ENCODE measurements around the gene AP4S1.
"Not testable (repeated sequence)": the region's sequence is repeated elsewhere in the genome, so short reads cannot be mapped to it uniquely, and the experiment has no call there.

AP4S1 gene, protein sequence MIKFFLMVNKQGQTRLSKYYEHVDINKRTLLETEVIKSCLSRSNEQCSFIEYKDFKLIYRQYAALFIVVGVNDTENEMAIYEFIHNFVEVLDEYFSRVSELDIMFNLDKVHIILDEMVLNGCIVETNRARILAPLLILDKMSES

DNA sequence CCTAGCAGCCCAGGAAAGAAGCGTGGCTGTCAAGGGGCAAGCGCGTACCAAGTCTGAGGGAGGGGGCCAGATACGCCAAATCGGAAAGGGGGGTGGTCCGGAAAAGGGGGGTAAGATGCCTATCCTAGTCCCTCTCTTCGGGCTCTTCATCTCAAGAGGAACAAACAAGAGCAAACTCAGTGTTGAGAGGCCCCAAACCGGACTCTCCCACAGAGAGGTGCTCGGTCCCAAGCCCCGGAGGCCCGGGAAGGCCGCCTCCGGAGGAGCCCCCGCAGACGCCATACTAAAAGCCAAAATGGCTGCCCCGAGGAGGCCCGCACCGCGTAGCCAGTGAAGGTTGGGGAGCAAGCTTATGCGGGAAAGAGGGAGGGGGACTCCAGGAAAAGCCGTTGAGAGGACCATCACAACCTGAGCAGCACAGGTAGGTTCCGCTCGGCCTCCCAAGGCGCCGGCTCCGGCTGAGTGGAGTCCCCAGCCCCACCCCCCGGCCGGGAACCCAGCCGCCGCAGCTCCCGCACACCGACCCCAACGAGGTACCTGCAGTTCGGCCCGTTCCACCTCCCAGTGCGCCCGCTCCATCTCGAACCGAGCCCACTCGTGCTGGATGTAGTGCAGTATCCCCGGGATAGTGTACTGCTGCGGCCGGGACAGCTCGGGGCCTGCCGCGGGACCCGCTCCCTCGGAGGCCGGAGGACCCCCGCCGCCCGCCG, at the start of gene AP4S1:
TSS of gene AP4S1 (plus strand) at position 283 of the 710 bp plus-strand sequence. CDS start 40,548 bp downstream, outside the sequence.
- in situ Hi-C loops (cut with HindIII; ENCODE audit: low sequenced_read_pairs), result no loop called here

DNA sequence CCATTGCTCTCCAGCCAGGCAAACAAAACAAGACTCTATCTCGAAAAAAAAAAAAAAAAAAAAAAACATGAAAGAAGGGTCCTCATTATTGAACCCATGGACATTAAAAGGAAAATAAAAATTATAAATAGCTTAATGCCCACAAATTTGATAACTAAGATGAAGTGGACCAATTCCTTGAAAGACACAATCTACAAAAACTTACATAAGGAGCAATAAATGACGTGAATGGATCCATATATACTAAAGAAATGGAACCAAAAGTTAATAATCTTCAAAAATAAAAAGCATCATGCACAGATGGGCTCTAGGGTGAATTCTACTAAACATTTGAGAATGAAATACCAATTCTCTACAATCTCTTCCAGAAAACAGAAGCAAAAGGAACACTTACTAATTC, 47.7 kb upstream of the AP4S1 start:
- in situ Hi-C loops (cut with HindIII; ENCODE audit: low sequenced_read_pairs), result no loop called here

DNA sequence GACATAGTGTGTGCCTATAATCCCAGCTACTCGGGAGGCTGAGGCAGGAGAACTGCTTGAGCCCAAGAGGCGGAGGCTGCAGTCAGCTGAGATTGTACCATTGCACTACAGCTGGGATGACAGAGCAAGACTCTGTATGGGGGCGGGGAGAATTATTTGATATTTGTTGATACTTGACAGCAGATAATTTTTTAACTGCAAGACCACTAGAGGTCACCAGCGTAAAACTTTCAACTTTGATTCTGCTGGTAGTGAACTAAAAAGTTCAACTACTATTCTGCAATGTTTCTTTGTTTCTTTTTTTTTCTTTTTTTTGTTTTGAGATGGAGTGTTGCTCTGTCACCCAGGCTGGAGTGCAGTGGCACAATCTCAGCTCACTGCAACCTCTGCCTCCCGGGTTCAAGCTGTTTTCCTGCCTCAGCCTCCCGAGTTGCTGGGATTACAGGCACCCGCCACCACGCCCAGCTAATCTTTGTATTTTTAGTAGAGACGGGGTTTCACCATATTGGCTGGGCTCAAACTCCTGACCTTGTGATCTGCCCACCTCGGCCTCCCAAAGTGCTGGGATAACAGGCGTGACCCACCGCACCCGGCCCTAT, 45.2 kb upstream of the AP4S1 start:
- in situ Hi-C loops (cut with HindIII; ENCODE audit: low sequenced_read_pairs), result not testable (repeated sequence)

DNA sequence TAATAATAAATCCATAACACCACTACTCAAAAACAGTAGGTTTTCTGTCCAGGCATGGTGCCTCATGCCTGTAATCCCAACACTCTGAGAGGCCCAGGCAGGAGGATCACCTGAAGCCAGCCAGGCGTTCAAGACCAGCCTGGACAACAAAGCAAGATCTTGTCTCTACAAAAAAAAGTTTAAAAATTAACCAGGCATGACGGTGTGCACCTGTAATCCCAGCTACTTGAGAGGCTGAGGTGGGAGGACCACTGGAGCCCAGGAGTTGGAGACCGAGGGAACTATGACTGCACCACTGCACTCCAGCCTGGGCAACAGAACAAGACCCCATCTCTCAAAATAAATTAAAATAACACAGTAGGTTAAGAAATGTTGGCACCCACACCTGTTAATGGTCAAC, 44.5 kb upstream of the AP4S1 start:
- in situ Hi-C loops (cut with HindIII; ENCODE audit: low sequenced_read_pairs), result no loop called here

DNA sequence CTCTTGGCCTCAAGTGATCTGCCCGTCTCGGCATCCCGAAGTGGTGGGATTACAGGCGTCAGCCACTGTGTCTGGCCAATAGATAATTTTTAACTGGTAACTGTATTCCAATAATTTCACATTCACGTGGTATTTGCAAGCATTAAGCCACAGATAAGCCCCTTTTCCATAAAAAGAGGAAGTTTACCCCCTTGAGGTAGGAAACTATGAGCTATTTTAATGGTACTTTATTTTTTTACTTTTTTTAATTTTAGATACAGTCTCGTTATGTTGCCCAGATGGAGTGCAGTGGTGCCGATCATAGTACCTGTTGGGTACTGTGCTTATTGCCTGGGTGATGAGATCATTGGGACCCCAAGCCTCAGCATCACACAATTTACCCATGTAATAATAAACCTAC, 42.9 kb upstream of the AP4S1 start:
- in situ Hi-C loops (cut with HindIII; ENCODE audit: low sequenced_read_pairs), result no loop called here

DNA sequence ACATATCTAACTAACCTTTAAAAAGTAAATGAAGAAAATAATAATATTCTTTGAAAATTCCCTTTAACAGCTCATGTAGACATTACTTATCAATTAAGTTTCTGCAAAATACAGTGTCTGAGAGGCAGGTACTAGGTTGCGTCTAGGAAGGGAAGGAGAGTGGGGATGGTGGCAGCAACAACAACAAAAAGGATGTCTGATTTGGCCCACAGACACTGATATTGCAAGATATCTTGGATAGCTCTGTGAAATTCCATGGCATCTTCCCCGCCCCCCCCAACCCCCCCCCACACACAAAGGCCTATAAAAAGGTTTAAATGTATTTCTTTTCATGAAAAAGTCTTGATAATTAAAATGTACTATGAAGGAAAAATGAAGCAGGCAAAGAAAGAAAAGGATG, 41.6 kb upstream of the AP4S1 start:
- in situ Hi-C loops (cut with HindIII; ENCODE audit: low sequenced_read_pairs), result no loop called here

DNA sequence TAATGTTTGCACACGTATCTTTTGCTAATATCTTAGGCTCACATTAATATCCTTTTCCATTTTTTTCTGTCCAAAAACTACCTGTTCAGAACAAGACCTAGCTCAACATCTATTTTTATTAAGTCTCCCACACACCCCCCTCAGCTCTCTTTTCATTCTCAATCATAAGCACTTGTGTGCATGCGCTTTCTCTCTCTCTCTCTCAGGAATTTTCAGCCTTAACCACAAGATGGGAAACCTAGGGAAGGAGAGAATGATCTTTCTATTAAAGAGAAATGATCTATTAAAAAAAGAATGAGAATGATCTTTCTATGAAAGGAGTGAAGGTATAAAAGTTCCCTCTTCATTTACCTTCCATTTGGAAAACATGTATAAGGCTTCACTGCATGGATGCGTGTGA, 39.7 kb upstream of the AP4S1 start:
- in situ Hi-C loops (cut with HindIII; ENCODE audit: low sequenced_read_pairs), result no loop called here

DNA sequence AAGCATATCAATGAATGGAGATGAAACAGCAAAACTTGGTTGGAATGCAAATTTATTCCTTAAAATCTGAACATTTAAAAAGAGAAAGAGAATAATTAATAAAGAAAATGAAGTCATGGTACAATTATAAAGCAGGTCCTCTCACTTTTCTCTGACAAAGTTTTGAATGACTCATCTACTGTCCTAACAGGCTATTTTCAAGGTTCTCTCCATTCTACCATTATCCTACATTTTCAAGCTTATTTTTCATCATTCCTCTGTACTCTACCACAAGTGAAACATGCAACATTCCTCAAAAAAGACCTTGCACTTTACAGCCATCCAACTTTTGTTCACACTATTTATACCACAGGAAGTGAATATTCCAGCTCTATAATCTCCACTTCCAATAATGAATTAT, 36.9 kb upstream of the AP4S1 start:
- in situ Hi-C loops (cut with HindIII; ENCODE audit: low sequenced_read_pairs), result no loop called here

DNA sequence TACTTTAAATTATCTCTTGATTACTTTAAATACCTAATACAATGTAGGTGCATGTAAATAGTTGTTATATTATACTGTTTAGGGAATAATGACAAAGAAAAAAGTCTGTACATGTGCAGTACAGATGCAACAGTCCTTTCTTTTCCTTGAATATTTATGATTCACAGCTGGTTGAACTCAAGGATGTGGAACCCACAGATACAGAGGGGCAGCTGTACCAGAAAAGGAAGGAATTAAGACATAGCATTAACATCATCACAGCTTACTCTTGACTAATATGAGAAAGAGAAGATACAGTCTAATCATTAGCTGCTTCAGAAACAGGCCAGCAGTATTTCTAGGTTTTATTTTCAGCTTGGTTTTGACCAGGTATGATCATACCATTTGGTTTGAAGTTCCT, 34.7 kb upstream of the AP4S1 start:
- in situ Hi-C loops (cut with HindIII; ENCODE audit: low sequenced_read_pairs), result no loop called here

DNA sequence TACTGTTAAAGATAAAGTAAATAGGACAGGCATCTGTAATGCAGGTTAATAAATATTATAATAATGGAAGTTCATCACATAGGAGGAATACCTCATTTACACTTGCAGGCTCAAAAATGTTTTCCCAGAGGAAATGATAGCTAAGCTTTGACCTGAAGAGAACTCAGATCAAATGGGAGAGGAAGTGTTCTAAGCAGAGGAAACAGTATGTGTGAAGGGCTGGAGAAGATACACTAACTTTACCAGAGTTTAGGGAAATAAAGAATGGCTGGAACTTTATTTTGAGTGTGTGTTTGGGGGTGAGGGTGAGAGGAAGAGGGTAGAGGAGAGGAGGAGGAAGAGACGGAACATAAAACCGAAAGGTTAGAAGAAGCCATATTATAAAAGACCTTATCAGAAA, 34.0 kb upstream of the AP4S1 start:
- in situ Hi-C loops (cut with HindIII; ENCODE audit: low sequenced_read_pairs), result no loop called here

DNA sequence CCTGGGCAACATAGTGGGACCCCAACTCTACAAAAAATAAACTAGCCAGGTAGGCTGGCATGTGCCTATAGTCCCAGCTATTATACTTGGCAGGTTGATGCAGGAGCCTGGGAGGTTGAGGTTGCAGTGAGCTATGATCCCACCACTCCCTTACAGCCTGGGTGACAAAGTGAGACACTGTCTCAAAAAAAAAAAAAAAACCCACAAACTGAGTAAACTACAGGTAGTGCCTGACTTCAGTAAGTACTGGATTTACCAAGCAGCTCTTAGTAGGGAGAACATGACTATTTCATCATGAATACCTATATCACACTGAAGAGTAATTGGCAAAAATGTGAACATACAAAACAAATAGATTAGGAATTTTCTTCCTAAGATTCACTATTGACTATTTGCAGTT, 32.4 kb upstream of the AP4S1 start:
- in situ Hi-C loops (cut with HindIII; ENCODE audit: low sequenced_read_pairs), result no loop called here

DNA sequence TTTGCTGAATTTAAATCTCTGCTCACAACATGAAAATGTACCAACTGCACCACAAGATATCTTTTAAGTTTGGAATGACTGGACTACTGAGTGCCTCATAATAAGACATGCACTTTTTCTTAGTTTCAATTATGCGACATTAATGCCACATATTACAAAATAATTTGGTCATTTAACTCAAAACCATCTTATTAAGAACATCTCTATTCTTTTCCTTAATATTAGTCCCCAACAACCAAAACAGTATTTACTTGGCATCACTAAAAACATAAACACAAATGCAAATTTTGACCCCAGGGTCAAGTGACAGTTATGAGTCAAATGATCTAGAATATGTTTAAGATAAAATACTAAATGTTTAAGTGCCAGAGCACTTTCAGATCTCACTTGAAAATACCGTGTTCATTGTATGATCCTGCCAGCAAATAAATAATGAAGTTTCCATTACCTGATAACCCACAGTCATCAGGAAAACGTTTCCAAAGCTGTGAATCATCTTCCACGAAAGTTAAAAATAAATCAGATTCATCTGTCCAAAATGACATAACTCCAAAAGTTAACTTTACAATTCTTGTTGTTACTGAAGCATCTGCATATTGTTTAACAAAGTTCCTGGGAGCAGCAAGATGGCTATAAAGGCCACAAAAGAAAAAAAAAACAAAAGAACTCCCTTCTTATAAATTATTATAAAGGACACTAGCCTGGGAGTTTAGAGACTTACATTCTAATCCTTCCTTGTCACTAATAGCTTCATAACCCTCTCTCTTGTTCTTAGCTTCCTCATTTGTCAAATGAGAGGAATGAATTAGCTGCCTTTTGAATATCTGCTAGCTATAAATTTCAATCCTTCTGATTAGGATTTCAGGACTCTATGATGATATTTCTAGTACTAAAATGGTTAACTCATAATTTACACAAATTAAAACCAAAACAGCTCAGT, 30.5 kb upstream of the AP4S1 start:
- in situ Hi-C loops (cut with HindIII; ENCODE audit: low sequenced_read_pairs), result no loop called here

DNA sequence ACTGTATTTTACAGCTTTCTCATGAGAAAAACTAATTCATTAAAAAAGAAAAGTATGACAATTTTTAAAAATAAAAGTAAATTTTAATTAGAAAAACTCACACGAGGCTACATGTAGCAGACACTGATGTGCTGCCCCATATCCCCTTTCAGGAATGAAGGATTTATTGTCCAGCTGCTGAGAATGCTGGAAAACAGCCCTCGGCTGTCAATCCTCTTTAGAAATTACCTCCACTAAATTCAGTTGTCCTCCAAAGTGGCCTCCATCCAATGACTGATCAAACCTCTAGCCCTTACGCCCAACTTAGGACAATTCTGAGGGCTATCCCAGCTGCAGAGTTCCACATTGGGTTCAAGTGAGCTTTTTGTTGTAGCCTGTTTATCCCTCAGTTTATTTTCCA, 29.8 kb upstream of the AP4S1 start:
- in situ Hi-C loops (cut with HindIII; ENCODE audit: low sequenced_read_pairs), result no loop called here

DNA sequence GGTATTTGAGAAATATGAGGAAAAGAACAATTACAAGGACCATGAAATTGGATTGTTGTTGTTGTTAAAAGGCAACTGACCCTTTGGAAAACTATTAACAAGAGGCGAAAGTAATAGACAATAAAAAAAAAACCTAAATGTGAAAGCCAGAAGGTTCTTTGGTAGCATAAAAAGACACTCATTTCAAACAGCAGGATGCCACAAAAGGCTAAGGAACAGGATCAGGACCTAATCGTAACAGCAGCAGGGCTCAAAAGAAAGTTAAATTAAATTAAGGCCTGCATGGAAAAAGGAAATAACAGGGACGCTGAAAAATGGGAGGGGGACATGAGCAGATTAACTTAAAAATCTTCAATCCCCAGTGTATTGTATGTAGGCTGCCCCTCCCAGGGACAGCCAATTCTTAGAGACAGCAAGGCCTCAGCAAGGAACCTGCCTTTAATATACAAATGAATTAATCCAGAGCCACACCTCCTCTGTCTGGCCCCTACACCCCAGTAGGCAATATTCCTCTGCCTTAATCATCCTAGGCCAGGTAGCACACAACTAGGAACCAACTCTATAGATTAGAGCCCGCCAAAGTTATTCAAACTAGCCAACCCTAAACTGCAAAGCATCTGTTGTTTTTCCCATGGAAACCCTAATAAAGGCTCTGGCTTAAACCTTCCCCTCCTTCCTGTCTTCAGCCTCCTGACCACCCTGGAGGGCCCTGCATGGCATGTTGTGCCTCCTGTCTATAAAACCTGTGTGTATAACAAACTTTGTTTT, 28.4 kb upstream of the AP4S1 start:
- in situ Hi-C loops (cut with HindIII; ENCODE audit: low sequenced_read_pairs), result no loop called here

DNA sequence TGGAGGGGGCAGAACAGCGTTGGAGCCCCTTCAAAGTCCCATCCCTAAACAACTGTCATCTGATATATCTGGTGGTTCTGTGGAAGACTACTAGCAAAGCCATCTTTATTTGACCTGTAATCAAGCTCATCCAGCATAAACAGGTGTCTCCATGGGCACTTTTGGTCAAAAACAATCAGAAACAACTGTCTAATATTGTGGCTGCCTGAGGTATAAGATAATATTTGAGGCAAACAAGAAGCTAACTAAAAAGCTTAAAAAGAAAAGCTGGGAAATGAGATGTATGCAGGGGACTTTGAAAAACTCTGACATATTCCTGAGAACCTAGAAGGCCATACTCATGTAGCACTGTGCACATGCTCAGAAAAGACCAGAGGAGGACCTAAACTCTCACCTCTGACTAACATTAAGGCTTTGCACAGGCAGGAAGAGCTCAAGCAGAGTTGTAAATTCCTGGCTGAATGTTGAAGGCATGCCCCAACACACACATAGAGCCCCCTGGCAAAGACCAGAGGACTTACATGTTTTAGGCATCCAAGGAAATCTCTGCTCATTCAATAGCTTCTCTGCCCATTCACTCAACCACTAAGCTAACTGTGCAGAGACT, 27.2 kb upstream of the AP4S1 start:
- in situ Hi-C loops (cut with HindIII; ENCODE audit: low sequenced_read_pairs), result no loop called here

DNA sequence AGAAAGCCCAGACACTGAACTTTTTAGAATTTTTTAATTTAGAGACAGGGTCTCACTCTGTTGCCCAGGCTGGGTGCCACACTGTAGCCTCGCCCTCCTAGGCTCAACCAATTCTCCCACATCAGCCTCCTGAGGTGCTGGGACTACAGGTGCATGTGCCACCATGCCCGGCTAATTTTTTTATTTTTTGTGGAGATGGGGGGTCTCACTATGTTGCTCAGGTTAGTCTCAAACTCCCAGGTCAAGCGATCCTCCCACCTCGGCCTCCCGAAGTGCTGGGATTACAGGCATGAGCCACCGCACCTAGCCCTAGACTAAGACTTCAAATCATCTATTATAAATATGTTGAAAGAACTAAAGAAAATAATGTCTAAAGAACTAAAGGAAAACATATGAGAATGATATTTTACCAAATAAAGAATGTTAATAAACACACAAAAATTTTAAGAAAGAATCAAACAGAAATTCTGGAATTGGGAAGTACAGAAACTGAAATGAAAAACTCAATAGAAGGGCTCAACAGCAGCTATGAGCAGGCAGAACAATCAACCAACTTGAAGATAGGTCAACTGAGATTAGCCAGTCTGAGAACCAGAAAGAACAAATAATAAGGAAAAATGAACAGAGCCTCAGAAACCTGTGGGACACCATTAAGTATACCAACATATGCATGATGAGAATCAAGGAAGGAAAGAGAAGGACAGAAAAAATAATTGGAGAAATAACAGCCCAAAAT, 26.2 kb upstream of the AP4S1 start:
- in situ Hi-C loops (cut with HindIII; ENCODE audit: low sequenced_read_pairs), result no loop called here

DNA sequence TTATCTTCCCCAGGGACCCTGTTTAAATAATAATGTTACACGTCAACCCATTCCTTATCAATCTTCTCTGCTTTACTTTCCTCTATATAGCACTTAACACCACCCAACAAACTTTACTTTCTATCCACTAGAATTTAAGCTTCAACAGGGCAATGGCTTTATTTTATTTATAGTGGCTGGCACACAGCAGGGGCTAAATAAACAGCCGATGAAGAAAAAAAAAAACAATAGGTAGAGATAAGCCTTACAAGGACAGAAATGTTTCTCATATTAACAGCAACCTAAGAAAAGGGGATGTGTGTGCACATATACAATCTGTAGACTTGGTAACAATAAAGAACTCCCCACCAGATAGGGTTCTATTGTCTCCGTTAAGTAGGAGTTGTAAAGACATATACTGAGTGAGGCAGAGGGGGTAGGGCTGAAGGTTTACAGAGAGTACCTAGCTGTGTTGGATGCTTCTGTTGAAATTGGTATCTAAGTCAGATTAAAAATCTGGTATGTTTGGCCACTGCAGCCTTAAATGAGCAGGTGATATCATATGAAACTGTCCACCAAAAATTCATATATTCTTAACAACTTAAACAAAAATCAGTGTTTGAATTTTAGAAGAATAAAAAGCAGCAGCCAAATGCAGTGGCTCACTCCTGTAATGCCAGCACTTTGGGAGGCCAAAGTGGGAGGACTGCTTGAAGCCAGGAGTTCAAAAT, 24.7 kb upstream of the AP4S1 start:
- in situ Hi-C loops (cut with HindIII; ENCODE audit: low sequenced_read_pairs), result no loop called here

DNA sequence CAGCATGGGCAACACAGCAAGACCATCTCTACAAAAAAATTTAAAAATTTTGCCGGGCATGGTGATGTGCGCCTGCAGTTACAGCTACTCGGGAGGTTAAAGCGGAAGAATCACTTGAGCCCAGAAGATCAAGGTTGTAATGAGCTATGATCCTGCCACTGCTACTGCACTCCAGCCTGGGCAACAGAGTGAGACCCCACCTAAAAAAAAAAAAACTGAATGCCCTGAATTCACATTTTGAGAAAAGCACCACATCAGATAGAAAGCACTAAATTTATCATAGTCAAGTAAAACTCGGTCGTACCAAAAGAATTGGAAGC, 24.1 kb upstream of the AP4S1 start:
- in situ Hi-C loops (cut with HindIII; ENCODE audit: low sequenced_read_pairs), result no loop called here

DNA sequence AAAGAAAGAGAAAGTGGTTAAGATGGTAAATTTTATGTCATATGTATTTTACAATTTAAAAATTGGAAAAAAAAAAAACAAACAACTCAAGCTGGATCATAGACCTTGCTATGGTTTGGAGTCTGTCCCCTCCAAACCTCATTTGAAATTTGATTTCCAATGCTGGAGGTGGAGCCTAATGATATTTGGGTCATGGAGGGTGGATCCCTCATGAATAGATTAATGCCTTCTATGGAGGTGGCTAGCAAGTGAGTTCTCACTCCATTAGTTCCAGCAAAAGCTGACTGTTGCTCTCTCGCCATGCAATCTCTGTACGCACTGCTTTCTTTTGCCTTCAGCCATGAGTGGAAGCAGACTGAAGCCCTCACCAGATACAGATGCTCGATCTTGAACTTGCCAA, 22.2 kb upstream of the AP4S1 start:
- in situ Hi-C loops (cut with HindIII; ENCODE audit: low sequenced_read_pairs), result no loop called here
